NCI-H345 (cell line): ENCODE results near the gene MUC5AC.
A peak's percentile ranks its signal among the peaks of the same experiment; 100 is the strongest.

Experiments
- DNase-seq: peaks from one replicate; lab custom pipeline; 2025; lab: John Stamatoyannopoulos, UW

MUC5AC gene

DNA sequence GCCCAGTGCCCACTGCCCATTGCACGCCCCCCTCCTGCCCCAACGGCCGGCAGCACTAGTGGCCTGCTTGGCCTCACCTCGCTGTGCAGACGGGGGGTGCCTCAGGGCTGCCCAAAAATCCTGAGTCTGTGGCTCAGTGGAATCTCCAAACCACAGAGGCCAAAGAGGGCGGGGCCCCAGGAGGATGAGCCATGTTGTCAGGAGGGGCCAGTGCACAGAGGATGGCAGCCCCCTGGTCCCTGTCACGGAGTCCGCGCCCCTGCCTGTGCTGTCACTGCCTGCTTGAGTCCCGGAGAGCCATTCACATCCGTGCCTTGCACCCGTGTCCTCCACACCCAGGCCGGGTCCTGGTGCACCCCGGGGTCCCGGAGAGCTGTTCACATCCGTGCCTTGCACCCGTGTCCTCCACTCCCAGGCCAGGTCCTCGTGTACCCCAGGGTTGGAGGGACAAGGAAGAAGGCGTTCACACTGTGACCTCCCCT, 36.4 kb upstream of the MUC5AC start:
- no peak for DNase-seq

DNA sequence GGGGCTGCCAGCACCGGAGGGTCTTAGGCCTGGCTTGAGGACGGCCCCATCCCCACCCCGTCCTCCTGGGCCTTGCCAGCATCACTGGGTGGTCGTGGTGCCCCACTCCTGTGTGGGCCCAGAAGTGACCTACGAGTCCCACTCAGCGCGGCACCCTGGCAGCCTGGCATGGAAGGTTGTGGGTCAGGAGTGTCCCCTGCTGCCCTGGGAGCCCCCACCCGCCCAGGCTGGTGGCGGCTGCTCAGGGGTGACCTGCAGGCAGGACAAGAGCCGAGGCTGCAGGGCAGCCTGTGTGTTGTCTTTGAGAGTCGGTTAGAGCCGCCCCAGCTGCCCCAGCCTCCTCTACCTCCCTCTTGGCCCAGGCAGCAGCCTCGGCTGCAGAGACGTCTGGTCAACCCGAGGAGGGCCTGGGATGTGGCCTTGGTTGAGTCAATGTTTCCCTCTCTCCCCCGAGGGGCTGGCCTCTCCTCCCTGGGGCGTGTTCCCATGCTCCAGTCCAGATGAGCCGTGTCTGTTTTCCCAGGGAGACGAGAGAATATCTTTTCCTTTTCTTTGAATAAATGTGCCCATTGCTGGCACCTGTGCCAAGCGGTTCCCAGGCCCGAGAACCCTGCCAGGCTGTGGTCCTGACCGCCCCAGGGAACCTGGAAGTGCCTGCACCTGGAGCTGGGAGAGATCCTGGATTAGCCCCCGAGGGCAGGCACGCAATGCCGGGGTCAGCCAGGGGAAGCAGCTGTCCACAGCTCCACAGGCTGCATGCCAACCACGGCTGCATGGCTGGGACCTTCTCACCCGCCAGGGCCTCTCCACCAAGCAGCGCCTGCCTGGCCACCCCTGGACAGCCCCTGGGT, 35.7 kb upstream of the MUC5AC start:
- DNase-seq = no peak

DNA sequence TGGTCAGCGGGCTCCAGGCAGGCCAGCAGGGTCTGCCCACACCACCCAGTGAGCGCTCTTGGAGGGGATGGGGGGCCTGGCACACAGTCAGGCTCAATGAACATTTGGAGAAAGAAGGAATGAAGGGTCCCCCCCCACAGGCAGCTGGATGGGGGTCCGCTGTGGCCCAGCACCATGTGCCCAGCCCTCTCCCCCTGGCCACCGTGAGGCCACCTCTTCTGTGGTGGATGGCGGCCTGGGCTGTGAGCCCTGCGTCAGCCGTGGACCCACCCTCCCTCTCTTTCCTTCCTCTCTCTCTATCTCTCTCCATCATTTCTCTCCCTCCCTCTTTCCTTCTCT, 35.1 kb upstream of the MUC5AC start:
- DNase-seq = no peak

DNA sequence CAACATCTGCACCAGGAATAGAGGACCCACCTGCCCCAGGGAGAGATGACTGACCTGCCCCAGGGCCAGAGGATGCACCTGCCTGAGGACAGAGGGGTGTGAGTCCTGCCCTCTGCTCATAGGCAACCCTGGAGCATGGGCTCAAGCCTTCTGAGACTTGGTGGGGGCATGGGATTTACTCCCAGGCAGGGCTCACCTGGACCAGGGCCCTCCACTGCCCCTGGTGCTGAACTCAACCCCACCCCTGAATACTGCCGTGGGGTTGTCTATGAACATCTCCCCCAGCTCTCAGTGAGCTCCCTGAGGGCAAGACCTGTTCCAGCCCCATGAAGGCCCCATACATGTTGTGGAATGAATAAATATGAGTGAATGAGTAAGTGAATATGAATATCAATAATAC, 33.8 kb upstream of the MUC5AC start:
- DNase-seq = no peak

DNA sequence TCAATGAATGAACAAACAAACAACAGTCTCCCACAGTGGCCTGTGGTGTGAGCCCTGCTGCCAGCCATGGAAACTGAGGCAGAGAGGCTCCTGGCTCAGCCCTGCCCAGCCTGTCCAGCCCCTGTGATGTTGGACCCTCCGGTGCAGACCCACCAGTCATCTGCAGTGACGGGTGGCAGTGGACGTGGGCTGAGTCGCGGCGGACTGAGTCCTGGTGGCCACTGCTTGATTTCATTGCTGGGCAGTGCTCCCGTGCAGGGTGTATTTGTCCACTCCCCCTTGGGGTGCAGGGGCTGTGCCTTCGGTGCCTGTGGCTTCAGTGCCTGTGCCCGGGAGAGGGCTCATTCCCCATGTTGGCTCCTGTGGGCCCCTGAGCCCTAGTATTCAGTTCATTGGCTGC, 31.9 kb upstream of the MUC5AC start:
- no peak for DNase-seq

DNA sequence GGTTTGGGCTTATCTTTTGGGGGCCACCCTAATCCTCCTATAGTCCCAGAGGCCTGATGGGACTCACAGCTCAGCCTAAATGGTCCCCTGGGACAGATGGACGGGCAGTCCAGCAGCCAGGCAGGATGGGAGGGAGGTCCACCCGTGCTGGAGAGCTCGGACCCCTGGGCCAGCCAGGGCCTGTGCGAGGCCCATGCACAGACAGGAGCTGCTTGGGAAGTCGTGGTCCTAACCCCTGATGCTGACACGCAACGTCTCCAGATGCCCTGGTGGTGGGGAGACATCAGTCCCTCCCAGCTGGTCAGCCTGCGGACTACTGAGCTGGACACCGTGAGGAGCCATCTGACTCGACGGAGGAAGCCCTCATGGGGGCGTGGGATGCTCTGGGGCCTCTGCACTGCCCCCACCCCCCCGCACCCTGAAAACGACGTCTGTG, 31.2 kb upstream of the MUC5AC start:
- no peak for DNase-seq

DNA sequence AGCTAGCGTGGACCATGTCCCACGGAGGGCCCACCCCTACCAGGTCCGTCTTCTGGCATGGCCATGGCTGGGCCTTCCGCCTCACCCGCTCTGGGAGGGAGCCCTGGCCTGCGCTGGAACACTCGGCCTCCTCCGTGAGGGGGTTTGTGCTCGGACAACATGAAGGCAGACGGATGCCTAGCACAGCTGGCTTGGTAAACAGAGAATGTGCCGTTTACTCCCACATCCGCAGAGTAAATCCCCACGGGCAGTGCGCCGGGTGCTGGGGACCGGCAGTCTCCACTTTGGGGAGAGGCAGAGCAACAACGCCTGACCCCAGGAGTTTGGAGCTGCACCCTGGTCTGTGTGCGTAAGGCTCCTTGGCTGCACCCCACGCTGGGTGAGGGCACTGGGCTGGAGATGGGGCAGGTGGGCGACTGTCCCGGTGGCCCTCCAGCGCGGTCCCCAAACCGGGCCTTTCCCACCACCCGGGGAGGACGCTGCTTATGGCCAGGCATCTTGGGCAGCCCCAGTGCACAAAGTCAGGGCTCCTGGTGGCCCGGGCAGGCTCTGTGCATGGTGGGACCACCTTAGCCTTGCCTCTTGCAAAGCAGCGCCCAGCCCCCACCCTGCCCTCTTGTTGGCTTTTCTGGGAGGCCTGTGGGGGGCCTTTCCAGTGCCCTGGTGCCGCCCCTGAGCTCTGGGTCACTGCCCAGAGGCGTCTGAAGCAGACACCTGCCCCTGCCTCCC, 30.7 kb upstream of the MUC5AC start:
- no peak for DNase-seq

DNA sequence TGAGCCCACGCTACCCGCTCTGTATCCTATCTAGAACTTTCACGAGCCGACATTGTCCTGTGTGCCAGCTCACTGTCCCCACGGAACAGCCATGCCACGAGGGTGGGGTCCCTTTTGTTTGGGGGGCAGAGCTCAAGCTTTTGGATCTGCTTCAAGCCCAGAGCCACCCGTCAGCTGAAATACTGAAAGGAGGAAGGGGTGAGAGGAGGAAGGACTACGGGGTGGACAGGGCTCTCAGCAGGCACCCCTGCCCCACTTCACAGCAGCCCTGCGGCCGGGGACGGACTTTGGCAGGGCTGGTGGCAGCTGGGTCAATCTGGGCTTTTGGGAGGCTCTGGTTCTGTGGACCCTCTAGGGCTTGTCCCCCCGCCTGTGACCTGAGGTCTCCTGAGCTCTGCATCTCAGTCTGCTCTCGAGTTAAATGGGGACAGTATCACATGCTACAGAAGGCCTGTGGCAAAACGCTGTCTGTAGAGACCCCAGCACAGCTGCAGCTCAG, 30.0 kb upstream of the MUC5AC start:
- DNase-seq = no peak

DNA sequence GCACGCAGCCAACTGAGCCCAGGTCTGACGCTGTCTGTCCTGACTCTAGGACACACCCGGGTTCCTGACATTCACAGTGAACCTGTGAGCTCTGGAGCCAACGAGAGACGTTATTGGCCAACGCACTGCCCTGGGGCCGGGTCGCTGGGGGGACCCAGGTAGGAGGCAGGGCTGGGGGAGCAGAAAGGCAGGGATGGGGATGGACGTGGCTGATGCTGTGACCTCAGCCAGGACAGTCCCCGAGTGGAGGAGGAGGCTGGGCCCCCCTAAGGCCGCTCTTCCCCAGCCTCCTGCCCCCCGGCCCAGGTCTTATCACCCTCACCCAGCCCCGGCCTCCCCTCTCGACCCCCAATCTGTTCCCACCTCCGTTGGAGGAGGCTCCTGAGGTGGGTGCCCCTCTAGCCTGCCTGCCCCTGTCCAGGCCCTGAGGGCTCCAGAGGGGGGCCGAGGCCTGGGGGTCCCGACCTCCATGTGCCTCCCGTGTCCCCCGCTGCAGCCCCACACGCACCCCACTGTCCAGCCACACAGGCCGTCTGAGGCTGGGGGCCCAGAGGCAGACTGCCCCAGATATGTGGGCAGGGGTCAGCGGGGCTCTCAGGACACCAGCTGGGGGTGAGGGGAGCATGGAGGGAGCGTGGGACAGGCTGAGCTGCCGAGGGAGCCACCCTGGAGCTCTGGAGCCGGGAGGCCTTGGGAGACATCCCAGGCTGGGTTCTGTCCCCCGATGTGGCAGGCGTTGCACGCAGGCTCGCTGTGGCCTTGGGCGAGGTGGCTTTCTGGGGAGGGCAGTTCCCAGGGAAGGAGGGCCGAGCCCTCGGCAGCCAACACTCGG, 29.2 kb upstream of the MUC5AC start:
- no peak for DNase-seq

DNA sequence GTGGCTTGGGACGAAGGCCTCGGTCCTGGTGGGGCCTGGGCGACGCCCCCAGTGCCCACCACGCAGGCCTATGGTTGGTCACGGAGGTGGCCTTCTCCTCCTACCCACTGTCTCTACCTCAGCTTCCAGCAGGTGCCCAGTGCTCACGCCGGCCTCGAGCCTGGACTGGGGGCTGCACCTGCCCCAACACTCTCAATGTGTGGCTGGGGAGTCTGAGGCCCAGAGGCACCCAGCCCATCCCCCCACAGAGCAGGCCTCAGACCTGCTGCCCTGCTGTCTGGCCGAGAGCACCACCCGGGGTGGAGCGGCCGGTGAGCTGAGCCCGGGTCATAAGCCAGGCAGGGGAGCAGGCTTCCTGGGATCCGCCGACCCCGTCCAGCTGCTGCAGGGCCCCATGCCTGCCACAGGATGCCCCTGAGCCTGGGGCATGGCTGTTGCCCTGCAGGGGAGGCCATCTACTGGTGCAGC, 28.6 kb upstream of the MUC5AC start:
- no peak for DNase-seq

DNA sequence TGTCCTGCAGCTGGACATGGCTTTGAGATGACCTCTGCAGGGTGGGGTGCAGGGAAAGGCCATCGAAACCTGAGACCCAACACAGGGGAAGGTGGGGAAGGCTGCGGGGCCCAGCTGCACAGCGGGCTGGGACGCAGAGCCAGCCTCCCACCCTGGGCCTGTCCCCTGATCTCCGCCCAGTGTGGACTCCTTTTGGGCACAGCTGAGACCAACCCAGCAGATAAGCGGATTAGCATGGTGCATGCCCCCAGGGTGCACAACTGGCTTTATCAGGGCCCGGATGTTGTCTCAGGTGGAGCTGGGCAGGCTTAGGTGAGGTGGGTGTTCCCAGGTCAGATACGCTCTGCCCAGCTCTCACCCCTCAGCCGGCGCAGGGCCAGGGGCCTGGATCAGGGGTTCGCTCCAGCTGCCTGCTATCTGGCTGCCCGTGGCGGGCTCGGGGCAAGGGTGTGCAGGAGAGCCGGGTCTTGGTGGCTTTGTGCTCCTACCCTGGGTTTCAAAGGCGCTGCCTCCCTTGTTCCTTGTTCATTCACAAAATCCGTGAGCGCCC, 28.1 kb upstream of the MUC5AC start:
- no peak for DNase-seq

DNA sequence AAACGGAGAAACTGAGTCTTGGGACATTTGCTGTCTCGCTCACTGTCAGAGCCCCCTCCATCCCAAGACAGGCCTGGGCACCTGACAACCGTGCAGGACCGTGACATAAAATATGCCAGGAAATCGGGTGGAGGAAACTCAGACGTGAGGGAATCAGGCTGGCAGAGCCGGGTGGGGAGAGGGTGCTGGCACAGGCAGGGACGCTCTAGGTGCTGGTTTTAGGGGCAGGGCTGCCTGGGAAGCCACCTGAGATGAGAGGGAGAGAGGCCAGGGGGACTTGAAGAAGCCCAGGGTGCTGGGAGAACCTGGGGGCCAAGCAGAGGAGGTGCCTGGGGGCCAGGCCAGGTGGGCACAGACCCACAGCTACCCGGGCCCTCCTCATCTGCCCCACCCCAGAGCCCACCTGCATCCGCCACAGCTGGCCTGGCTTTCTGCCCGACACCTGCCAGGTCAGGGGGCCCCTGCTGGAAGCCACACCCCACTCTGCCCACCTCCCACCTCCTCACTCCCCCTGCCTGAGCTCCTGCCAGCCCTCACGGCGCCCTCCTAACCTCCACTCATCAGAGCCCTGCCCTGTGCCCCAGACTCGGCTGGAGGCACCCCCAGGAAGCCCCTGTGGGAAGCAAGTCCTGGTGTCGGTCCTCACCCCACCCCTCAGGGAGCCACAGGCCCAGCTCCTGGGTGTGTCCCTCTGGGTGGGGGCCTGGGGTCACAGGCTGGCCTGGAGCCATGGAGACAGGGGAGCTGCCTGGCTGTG, 27.3 kb upstream of the MUC5AC start:
- peak; percentile 49 for DNase-seq

DNA sequence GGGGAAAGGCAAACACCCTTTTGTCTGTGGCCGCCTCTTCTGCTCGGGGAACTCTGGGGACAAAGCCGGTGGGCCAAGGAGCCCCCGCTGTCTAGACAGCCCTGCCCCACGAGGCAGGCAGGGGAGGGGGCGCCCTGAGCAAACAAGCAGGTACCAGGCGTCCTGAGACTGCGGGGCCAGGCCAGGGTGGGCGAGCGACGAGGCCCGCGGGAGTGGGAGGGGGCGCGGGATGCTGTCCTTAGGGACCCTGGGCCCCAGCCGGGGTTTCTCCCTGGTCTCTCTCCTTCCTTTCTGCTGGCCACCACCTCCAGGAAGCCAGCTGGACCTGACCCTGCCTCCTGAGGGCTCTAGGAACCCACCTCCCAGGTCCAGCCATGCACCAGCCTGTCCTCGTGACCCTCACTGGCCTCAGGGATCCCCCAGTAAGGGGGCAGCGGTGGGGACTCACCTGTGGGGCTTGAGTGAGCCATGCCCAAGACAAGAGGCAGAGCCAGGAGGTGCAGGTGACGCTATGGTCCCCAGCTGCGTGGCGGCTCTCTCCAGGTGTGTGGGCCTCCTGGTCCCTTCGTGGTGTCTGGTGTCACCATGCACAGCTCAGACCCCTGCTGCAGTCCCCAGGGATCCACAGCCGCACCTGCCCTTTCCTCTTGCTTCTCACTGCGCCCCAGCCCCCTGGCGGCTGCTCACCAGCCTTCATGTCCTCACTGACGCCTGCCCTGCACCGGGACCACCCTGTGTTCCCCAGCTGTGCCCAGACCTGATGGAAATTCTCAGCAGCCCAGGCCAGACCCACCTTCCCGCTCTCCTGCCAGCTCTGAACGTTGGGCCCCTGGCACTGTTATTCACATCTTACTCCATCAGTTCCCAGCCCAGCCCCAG, 26.5 kb upstream of the MUC5AC start:
- DNase-seq = peak; percentile 87

DNA sequence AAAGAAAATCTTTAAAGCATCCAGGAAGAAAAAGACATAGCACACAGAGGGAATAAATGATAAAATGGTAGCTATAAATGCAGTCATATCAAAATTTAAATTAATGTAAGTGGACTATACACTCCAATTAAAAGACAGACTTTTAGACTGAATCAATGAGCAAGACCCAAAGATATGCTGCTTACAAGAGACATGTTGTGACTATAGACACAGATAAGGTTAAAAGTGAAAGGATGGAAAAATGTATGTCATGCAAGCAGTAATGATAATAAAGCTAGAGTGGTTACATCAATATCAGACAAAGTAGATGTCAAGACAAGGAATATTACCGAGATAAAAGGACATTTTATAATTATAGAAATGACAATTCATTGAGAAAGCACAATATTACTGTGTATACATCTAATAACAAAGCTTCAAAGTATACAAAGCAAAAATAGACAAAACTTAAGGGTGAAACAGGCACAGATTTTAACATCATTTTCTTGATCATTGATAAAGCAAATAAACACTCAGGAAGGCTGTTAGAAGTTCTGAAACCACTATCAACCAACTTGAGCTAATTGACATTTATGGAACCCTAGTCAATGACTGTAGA, 22.8 kb upstream of the MUC5AC start:
- no peak for DNase-seq

DNA sequence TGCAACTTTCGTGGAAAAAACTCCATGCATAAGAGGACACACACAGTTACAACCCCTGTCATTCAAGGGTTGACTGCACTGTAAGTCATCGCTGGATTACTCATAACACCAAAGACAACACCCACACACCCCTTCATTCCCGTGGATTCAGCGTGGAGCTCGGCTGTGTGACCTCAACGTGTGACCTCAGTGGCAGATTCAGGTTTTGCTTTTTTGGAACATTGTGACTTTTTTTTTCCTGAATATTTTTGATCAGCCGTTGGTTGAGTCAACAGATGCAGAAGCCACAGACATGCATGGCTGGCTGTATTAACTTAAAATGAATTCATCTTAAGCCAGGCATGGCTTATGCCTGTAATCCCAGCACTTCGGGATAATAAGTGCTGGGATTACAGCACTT, 19.7 kb upstream of the MUC5AC start:
- no peak for DNase-seq

DNA sequence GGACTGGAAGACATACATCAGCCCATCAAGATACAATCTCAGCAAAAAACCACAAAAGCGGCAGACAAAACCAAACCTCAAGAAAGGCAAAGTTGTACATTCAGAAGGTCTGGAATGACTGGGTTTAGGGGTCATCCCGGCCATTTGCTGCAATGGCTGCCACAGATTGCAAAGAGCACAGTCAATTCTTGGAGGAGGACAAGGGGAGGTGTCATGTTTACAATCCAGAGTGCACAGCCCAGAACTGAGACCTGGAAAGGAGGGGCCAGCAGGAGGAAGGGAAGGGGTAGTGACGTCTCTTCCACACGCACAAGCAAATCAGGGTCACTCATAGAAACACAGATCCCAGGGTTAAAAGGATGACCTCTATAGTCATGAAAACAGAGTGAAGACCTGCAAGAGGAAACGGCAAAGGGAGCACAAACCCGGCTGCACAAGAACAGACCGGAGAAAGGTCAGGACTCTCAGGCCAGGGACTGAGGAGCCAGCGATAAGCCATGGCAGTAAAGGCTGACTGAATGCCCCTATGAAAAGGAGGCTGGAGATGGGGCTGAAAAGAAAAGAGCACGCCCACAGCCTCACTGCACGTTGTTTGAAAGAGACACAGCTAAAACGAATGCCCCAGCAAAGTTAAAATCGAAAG, 18.2 kb upstream of the MUC5AC start:
- no peak for DNase-seq

DNA sequence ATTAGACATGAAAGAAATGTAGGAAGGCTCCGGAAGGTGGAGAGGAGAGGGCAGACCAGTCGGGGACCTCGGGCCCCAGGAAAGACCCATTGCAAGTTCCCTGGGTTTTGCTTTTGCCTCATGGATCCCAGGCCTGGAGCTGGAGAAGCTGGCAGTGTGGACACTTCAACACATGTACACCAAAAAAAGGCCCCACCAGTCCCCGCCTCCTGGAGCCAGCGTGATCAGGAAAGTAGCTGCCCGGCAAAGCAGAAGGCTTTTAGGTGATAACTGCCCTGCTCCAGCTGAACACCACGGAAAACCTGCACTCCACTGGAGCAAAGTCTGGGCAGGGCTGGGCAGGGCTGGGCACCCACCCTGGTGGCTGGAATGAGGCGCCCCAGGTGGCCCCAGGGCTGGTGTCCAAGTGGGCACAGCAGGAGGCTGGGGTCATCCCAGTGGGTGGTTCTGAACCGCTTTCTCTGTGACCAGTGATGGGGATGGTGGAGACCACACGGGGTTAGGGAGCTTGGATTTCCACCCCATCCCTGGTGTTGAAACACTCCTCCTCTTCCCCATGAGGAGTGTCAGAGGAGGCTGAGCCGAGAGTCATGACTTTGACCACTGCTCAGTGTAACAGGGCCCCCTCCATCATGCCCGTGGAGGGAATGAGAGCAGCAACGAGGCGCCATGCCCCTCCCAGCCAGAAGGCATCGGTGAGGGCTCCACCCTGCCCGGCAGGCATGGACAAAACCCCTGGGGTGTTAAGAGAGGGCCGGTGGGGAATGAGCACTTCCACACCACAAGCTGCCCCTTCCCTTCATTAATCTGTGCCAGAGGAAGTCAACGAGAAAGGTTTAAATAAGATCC, 16.9 kb upstream of the MUC5AC start:
- DNase-seq = no peak

DNA sequence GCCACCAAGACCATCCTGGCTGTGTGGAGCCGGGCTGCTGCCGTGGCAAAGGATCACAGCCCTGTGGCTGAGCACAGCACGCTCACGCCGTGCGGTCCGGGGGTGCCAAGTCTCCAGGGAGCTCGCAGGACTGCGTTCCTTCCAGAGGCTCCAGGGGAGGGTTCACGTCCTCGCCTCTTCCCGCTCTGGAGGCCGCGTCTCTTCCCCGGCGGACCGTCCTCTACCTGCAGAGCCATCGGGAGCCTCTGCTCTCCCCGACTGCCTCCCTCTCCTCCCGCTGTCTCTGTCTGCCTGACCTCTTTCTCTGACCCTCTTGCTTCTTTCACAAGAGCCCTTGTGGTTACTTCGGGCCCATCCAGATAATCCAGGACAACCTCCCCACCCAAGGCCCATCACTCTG, 11.4 kb upstream of the MUC5AC start:
- no peak for DNase-seq
